Pulmonary artery endothelial cell (primary cell): ENCODE data around the gene FCGR1A. TPM values are rescaled to one million over a fixed set of nuclear protein-coding genes. Genes with fewer than 3 reads are reported as not detected.
"Not testable (repeated sequence)": the region's sequence is repeated elsewhere in the genome, so short reads cannot be mapped to it uniquely, and the experiment has no call there.

ENCODE experiments used
- DNase-seq: peaks from one replicate; pipeline ENCODE4 v3.0.0-alpha.2; 2011; ENCODE audit warnings: low read depth, low spot score
- total RNA-seq: library from RNA; depleted of rRNA; stranded (reverse); fragments of >200 nt; gene quantifications from 2 replicates; pipeline ENCODE4 v1.2.3, GENCODE V29; 2014

Gene FCGR1A
- total RNA-seq, 1 donor from 2014 or later, result not detected

GRCh38 chr1:149832316-149833126, 50.0 kb downstream of the FCGR1A start:
- DNase-seq, result not testable (repeated sequence)

GRCh38 chr1:149833144-149833543, 50.6 kb downstream of the FCGR1A start:
- DNase-seq, result not testable (repeated sequence)

- DNase-seq, result not testable (repeated sequence)
Measured at GRCh38 chr1:149841149-149841548, 58.7 kb downstream of the FCGR1A start.

Other genes starting within 250 kb of the FCGR1A start
- not detected in 2 replicates for gene PPIAL4C, start 198.8 kb upstream of the FCGR1A start, total RNA-seq
- 9.4 and 12.0 TPM in 2 replicates for gene BOLA1, start 116.9 kb downstream of the FCGR1A start, total RNA-seq
- gene SV2A, start 135.2 kb downstream of the FCGR1A start, total RNA-seq, result 5.7 and 6.3 TPM in 2 replicates
- gene SF3B4, start 145.1 kb downstream of the FCGR1A start, total RNA-seq, result 12.4 and 12.7 TPM in 2 replicates
- gene MTMR11, start 154.2 kb downstream of the FCGR1A start, total RNA-seq, result 3.6 and 5.7 TPM in 2 replicates
- gene OTUD7B, start 228.0 kb downstream of the FCGR1A start, total RNA-seq, result 12.8 and 19.0 TPM in 2 replicates